WTC11 (cell line): ENCODE data around the gene EEA1. TPM values are rescaled to one million over a fixed set of nuclear protein-coding genes. Genes with fewer than 3 reads are reported as not detected.

ENCODE experiments used
- ATAC-seq: fragments of 200-7000 bp; cut with Tn5 transposase; 2 replicates; pipeline ENCODE4 v1.10.0; 2021; ENCODE audit warnings: mild to moderate bottlenecking, moderate library complexity
- CTCF ChIA-PET: fragments of 300-600 bp; sonication (Branson Sonifier 250); formaldehyde crosslinking; loops from one replicate; lab custom pipeline; 2021; ENCODE audit warnings: antibody characterized with exemption; lab: Charles Lee
- POLR2A ChIA-PET: fragments of 350-600 bp; sonication (Branson Sonifier 250); formaldehyde crosslinking; loops from one replicate; lab custom pipeline; 2021; ENCODE audit warnings: antibody characterized with exemption; lab: Charles Lee
- DNase-seq: peaks from one replicate; pipeline ENCODE4 v3.0.0; 2021; ENCODE audit warnings: low spot score
- H3K27ac Mint-ChIP-seq: 2 replicates; pipeline ENCODE4 v1.8.0; 2021; ENCODE audit warnings: mixed read lengths
- H3K27me3 Mint-ChIP-seq: 2 replicates; pipeline ENCODE4 v1.8.0; 2021; ENCODE audit warnings: low read depth, mild to moderate bottlenecking, moderate library complexity, mixed read lengths
- H3K36me3 Mint-ChIP-seq: 2 replicates; pipeline ENCODE4 v1.8.0; 2021; ENCODE audit warnings: mixed read lengths
- H3K4me1 Mint-ChIP-seq: 2 replicates; pipeline ENCODE4 v1.8.0; 2022; ENCODE audit warnings: mixed read lengths
- H3K4me3 Mint-ChIP-seq: 2 replicates; pipeline ENCODE4 v1.8.0; 2021; ENCODE audit warnings: mild to moderate bottlenecking, moderate library complexity, mixed read lengths
- H3K9me3 Mint-ChIP-seq: 2 replicates; pipeline ENCODE4 v1.8.0; 2021; ENCODE audit warnings: mixed read lengths
- ATF2 ChIP-seq: sonication (generic); formaldehyde crosslinking; IDR thresholded peaks from 2 replicates; pipeline ENCODE4 v1.8.1; 2022; ENCODE audit warnings: low read depth, missing genetic modification reagents, borderline replicate concordance
- CBFB ChIP-seq: sonication (generic); formaldehyde crosslinking; IDR thresholded peaks from 2 replicates; pipeline ENCODE4 v1.8.1; 2022; ENCODE audit warnings: mild to moderate bottlenecking, low read depth, missing genetic modification reagents
- CREM ChIP-seq: sonication (generic); formaldehyde crosslinking; IDR thresholded peaks from 2 replicates; pipeline ENCODE4 v1.8.1; 2022; ENCODE audit warnings: mild to moderate bottlenecking, missing genetic modification reagents, moderate library complexity
- CTCF ChIP-seq: fragments of 200-600 bp; IDR thresholded peaks from 2 replicates; pipeline ENCODE4 v1.8.0; 2022; ENCODE audit warnings: antibody characterized with exemption
- EMX1 ChIP-seq: fragments of 250-450 bp; sonication (Bioruptor Pico); IDR thresholded peaks from 2 replicates; pipeline ENCODE4 v1.8.0; 2021; ENCODE audit warnings: mild to moderate bottlenecking
- ERG ChIP-seq: fragments of 250-450 bp; sonication (Bioruptor Pico); IDR thresholded peaks from 2 replicates; pipeline ENCODE4 v1.8.0; 2021; ENCODE audit warnings: mild to moderate bottlenecking
- FOXP4 ChIP-seq: sonication (generic); formaldehyde crosslinking; IDR thresholded peaks from 2 replicates; pipeline ENCODE4 v1.8.0; 2022; ENCODE audit warnings: mild to moderate bottlenecking, missing genetic modification reagents
- GABPB1 ChIP-seq: sonication (generic); formaldehyde crosslinking; IDR thresholded peaks from 2 replicates; pipeline ENCODE4 v1.8.1; 2023; ENCODE audit warnings: mild to moderate bottlenecking, missing genetic modification reagents
- JUN ChIP-seq: sonication (generic); formaldehyde crosslinking; IDR thresholded peaks from 2 replicates; pipeline ENCODE4 v1.8.0; 2023; ENCODE audit warnings: mild to moderate bottlenecking, missing genetic modification reagents
- KAT7 ChIP-seq: sonication (generic); formaldehyde crosslinking; IDR thresholded peaks from 2 replicates; pipeline ENCODE4 v1.8.1; 2023; ENCODE audit warnings: missing genetic modification reagents, mild to moderate bottlenecking, borderline replicate concordance
- MAX ChIP-seq: sonication (generic); formaldehyde crosslinking; IDR thresholded peaks from 2 replicates; pipeline ENCODE4 v1.8.0; 2022; ENCODE audit warnings: mild to moderate bottlenecking, missing genetic modification reagents
- NFYB ChIP-seq: sonication (generic); formaldehyde crosslinking; conservative IDR thresholded peaks from 2 replicates; pipeline ENCODE4 v1.8.0; 2022; ENCODE audit warnings: low read depth, missing genetic modification reagents
- PREB ChIP-seq: sonication (generic); formaldehyde crosslinking; IDR thresholded peaks from 2 replicates; pipeline ENCODE4 v1.8.1; 2022; ENCODE audit warnings: mild to moderate bottlenecking, missing genetic modification reagents, moderate library complexity, borderline replicate concordance
- RELA ChIP-seq: sonication (generic); formaldehyde crosslinking; IDR thresholded peaks from 2 replicates; pipeline ENCODE4 v1.8.1; 2022; ENCODE audit warnings: missing genetic modification reagents, mild to moderate bottlenecking, borderline replicate concordance
- SMAD3 ChIP-seq: sonication (generic); formaldehyde crosslinking; IDR thresholded peaks from 2 replicates; pipeline ENCODE4 v1.8.0; 2022; ENCODE audit warnings: missing genetic modification reagents, mild to moderate bottlenecking, borderline replicate concordance
- SMAD4 ChIP-seq: sonication (generic); formaldehyde crosslinking; IDR thresholded peaks from 2 replicates; pipeline ENCODE4 v1.8.0; 2022; ENCODE audit warnings: mild to moderate bottlenecking, missing genetic modification reagents
- ZNF121 ChIP-seq: sonication (generic); formaldehyde crosslinking; IDR thresholded peaks from 2 replicates; pipeline ENCODE4 v1.8.0; 2023; ENCODE audit warnings: missing genetic modification reagents
- ZNF263 ChIP-seq: sonication (generic); formaldehyde crosslinking; IDR thresholded peaks from 2 replicates; pipeline ENCODE4 v1.8.1; 2022; ENCODE audit warnings: low read depth, mild to moderate bottlenecking, moderate library complexity, missing genetic modification reagents
- ZNF317 ChIP-seq: sonication (generic); formaldehyde crosslinking; IDR thresholded peaks from 2 replicates; pipeline ENCODE4 v1.8.1; 2023; ENCODE audit warnings: low read depth, mild to moderate bottlenecking, moderate library complexity, missing genetic modification reagents, borderline replicate concordance
- ZNF671 ChIP-seq: fragments of 250-450 bp; sonication (Bioruptor Pico); IDR thresholded peaks from 2 replicates; pipeline ENCODE4 v1.8.0; 2021; ENCODE audit warnings: mild to moderate bottlenecking
- total RNA-seq: library from RNA; stranded (reverse); gene quantifications from 3 replicates; pipeline ENCODE4 v1.2.3, GENCODE V29; 2021
- TF ChIP-seq, protein P1 (sequence below): sonication (generic); formaldehyde crosslinking; IDR thresholded peaks from 2 replicates; pipeline ENCODE4 v1.8.0; 2022; ENCODE audit warnings: mild to moderate bottlenecking, missing genetic modification reagents
- TF ChIP-seq, protein P2 (sequence below): sonication (generic); formaldehyde crosslinking; IDR thresholded peaks from 2 replicates; pipeline ENCODE4 v1.8.1; 2023; ENCODE audit warnings: mild to moderate bottlenecking, moderate library complexity, missing genetic modification reagents

Gene EEA1
- total RNA-seq, 1 experiment from 2014 or later, result 20.3 TPM

DNA sequence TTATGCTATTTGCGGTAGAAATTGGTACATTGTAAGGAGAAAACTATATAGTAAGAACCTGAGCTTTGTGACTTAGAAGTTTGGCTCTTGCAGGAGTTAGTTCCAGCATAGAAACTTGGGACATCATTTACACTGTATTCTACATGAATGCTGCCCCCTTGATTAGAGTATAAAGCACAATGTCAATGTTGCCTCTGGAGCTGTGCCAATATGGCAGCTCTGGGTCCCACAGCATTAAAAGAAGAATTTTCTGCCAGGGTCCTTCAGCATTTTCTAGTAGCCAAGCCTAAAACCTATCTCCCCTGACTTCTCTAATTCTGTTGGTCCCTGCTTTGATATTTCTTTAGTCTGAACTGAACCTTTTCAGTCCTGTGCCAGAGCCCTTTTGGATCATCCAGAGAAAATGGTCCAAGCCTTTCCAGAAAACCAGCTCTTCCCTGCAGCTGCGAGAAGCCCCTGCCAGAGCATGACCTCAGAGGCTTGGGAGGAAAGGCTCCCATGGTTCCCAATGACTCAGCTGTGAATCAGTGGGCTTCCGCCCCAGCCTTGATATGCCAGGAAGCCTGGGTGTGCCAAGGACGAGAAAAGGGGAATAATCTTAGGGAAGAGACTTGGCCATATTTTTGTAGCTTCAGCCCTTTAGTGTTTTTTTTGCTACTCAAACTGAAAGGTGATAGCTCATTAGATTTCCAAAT, 183.1 kb downstream of the EEA1 start:
- TF ChIP-seq SMAD3 (CRISPR knock-in tag) (no peak), ZNF121 (CRISPR knock-in tag) (no peak), ERG (CRISPR knock-in tag) (no peak), SMAD4 (no peak), ZNF317 (CRISPR knock-in tag) (no peak), ZNF671 (no peak), ZNF263 (CRISPR knock-in tag) (no peak), GABPB1 (CRISPR knock-in tag) (no peak), EMX1 (CRISPR knock-in tag) (no peak)
- Mint-ChIP-seq H3K4me3 (no peak overlapping the region), H3K36me3 (no peaks in the 10 kb centered on the region; the same call in 1 of the 2 replicates), H3K9me3 (no peaks in the 10 kb centered on the region), H3K4me1 (no peaks in the 10 kb centered on the region), H3K27ac (no peak overlapping the region), H3K27me3 (no peaks in the 10 kb centered on the region)
- POLR2A ChIA-PET, result no interaction called here
- ATAC-seq (no peak), DNase-seq (no peak)
- CTCF ChIA-PET, result no interaction called here

DNA sequence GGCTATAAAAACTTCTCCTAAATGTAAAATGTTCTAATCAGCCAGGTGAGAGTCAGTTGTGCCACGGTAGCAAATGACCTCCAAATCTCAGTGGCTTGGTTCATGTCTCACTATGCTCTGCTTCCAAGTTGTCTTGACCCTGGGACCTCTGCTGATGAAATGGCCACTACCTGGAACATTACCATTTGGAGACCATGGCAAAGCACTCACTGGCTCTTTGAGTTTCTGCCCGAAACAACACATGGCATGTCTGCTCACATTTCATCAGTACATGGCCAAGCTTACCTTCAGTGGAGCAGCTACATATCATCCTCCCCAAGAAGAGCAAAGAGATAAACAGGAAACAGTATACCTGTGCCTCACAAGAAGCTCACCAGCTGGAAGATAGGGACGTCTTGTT, 186.1 kb downstream of the EEA1 start:
- H3K9me3 Mint-ChIP-seq, result no peaks in the 10 kb centered on the region
- ChIA-PET CTCF (no interaction called here), POLR2A (no interaction called here)
- no peak overlapping the region for H3K27ac Mint-ChIP-seq
- DNase-seq, result no peak
- TF ChIP-seq, protein P1, sequence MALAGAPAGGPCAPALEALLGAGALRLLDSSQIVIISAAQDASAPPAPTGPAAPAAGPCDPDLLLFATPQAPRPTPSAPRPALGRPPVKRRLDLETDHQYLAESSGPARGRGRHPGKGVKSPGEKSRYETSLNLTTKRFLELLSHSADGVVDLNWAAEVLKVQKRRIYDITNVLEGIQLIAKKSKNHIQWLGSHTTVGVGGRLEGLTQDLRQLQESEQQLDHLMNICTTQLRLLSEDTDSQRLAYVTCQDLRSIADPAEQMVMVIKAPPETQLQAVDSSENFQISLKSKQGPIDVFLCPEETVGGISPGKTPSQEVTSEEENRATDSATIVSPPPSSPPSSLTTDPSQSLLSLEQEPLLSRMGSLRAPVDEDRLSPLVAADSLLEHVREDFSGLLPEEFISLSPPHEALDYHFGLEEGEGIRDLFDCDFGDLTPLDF (CRISPR knock-in tag), result no peak
- no peak for TF ChIP-seq CTCF
- ATAC-seq, result no peak
- peaks cover 13% of the 10 kb centered on the region for H3K4me1 Mint-ChIP-seq
- H3K36me3 Mint-ChIP-seq, result no peaks in the 10 kb centered on the region
- no peaks in the 10 kb centered on the region for H3K27me3 Mint-ChIP-seq
- H3K4me3 Mint-ChIP-seq, result no peak overlapping the region

DNA sequence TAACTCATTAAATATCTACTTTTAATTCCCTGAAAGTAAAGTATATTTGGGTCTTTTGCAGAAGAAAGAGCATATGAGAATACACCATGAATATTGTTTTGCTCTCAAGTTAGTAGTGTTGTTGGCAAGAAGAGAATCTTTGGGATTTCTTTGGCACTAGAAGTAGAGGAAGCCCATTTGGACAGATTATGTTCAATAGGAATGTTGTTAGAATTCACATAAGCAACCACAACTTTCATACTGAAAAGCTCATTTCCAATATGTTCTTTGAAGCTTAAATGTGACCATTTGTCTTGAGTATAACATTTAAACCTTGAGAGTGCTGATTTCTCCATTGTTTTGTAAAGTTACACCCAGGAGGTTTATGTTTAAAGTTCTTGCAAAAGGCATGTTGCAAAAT, 188.7 kb downstream of the EEA1 start:
- H3K36me3 Mint-ChIP-seq, result no peaks in the 10 kb centered on the region
- H3K9me3 Mint-ChIP-seq, result no peaks in the 10 kb centered on the region
- ATAC-seq (no peak), DNase-seq (no peak)
- H3K27ac Mint-ChIP-seq, result no peak overlapping the region
- ChIA-PET CTCF (no interaction called here), POLR2A (no interaction called here)
- H3K27me3 Mint-ChIP-seq, result no peaks in the 10 kb centered on the region
- H3K4me3 Mint-ChIP-seq, result no peak overlapping the region
- TF ChIP-seq NFYB (CRISPR knock-in tag), result no peak
- no peak for TF ChIP-seq FOXP4 (CRISPR knock-in tag)
- TF ChIP-seq JUN (CRISPR knock-in tag), result no peak
- no peak for TF ChIP-seq PREB (CRISPR knock-in tag)
- TF ChIP-seq EMX1 (CRISPR knock-in tag), result no peak
- TF ChIP-seq, protein P2, sequence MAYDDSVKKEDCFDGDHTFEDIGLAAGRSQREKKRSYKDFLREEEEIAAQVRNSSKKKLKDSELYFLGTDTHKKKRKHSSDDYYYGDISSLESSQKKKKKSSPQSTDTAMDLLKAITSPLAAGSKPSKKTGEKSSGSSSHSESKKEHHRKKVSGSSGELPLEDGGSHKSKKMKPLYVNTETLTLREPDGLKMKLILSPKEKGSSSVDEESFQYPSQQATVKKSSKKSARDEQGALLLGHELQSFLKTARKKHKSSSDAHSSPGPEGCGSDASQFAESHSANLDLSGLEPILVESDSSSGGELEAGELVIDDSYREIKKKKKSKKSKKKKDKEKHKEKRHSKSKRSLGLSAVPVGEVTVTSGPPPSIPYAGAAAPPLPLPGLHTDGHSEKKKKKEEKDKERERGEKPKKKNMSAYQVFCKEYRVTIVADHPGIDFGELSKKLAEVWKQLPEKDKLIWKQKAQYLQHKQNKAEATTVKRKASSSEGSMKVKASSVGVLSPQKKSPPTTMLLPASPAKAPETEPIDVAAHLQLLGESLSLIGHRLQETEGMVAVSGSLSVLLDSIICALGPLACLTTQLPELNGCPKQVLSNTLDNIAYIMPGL (CRISPR knock-in tag), result no peak
- no peak for TF ChIP-seq CBFB
- TF ChIP-seq KAT7 (CRISPR knock-in tag), result no peak
- TF ChIP-seq CREM, result no peak
- no peak for TF ChIP-seq MAX (CRISPR knock-in tag)
- TF ChIP-seq RELA, result no peak
- TF ChIP-seq ATF2 (CRISPR knock-in tag), result no peak
- TF ChIP-seq, all 79 proteins: peak for 0
- peaks cover 31% of the 10 kb centered on the region for H3K4me1 Mint-ChIP-seq
